AG09309 (cell line): ENCODE data around the gene COL26A1.

ENCODE experiments used
- DNase-seq: peaks from one replicate; pipeline ENCODE4 v3.0.0-alpha.2; 2010; ENCODE audit warnings: low read depth
- H3K4me3 ChIP-seq: 2 replicates; pipeline ENCODE4 v1.5.1; 2011; ENCODE audit warnings: mild to moderate bottlenecking, low read depth, low read length, moderate library complexity; ENCODE audit not compliant: control insufficient read depth
- CTCF ChIP-seq: IDR thresholded peaks from 2 replicates; pipeline ENCODE4 v1.5.1; 2011; ENCODE audit warnings: mild to moderate bottlenecking, low read depth, low read length, inconsistent platforms; ENCODE audit not compliant: insufficient read depth, control insufficient read depth; ENCODE audit errors: missing control alignments

The COL26A1 gene

GRCh38 chr7:101575168-101575567 is 212.5 kb downstream of the COL26A1 start:
- H3K4me3 ChIP-seq, result no peak overlapping the region
- DNase-seq, result no peak
- TF ChIP-seq CTCF, result no peak

- H3K4me3 ChIP-seq, result no peak overlapping the region
These were observed 213.0 kb downstream of the COL26A1 start for GRCh38 chr7:101575721-101576120.

GRCh38 chr7:101576998-101577397 is 214.3 kb downstream of the COL26A1 start:
- DNase-seq, result no peak
- no peak overlapping the region for H3K4me3 ChIP-seq
- no peak for TF ChIP-seq CTCF

More at GRCh38 chr7:101575721-101576120, 213.0 kb downstream of the COL26A1 start:
- DNase-seq, result no peak
- no peak for TF ChIP-seq CTCF

GRCh38 chr7:101578552-101578951 is 215.9 kb downstream of the COL26A1 start:
- no peak for DNase-seq
- H3K4me3 ChIP-seq, result no peak overlapping the region
- TF ChIP-seq CTCF, result no peak

GRCh38 chr7:101580596-101580995 is 217.9 kb downstream of the COL26A1 start:
- no peak for DNase-seq

GRCh38 chr7:101581891-101582290 is 219.2 kb downstream of the COL26A1 start:
- H3K4me3 ChIP-seq, result no peak overlapping the region
- DNase-seq, result no peak

More at GRCh38 chr7:101580596-101580995, 217.9 kb downstream of the COL26A1 start:
- no peak overlapping the region for H3K4me3 ChIP-seq
- no peak for TF ChIP-seq CTCF

More at GRCh38 chr7:101581891-101582290, 219.2 kb downstream of the COL26A1 start:
- TF ChIP-seq CTCF, result no peak
